Activated T-helper 1 cell treated with anti-CD3 and anti-CD28 coated beads, Interleukin-2, amount 50 U/mL, for 16 hours (primary cell): ENCODE data around the gene TEX54.
"Not testable (repeated sequence)": the region's sequence is repeated elsewhere in the genome, so short reads cannot be mapped to it uniquely, and the experiment has no call there.

ENCODE experiments used
- DNase-seq, 2 donors: peaks; one replicate each; pipeline ENCODE4 v3.0.0-alpha.2; 2020; ENCODE audit warnings: low read depth in 1 of 2, low spot score in 1 of 2

Gene TEX54

DNA sequence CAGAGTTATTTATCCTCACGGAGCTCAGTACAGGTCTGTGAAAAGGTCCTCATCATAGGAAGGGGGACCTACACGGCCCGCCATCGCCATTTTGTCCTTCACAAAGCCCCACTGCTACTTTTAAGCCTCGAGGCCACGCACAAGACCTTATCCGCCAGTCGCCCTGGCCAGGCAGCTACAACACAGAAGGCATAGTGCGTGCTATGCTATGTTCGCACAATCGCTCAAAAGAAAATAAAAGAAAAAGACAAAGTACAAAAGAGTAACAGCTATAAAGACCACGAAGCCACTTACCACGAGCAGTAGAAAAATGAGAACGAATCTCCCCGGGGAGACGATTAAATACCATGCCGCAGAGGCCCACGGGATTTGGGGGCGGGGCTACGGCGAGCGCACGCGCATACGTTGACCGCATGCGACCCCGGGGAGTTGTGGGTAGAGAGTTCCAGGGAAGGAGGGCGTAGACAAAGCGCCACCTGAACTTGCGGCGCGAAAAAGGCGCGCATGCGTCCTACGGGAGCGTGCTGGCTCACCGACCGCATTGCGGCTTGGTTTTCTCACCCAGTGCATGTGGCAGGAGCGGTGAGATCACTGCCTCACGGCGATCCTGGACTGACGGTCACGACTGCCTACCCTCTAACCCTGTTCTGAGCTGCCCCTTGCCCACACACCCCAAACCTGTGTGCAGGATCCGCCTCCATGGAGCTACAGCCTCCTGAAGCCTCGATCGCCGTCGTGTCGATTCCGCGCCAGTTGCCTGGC is 23.1 kb upstream of the TEX54 start:
- peak; percentile 97 to 98 for DNase-seq

DNA sequence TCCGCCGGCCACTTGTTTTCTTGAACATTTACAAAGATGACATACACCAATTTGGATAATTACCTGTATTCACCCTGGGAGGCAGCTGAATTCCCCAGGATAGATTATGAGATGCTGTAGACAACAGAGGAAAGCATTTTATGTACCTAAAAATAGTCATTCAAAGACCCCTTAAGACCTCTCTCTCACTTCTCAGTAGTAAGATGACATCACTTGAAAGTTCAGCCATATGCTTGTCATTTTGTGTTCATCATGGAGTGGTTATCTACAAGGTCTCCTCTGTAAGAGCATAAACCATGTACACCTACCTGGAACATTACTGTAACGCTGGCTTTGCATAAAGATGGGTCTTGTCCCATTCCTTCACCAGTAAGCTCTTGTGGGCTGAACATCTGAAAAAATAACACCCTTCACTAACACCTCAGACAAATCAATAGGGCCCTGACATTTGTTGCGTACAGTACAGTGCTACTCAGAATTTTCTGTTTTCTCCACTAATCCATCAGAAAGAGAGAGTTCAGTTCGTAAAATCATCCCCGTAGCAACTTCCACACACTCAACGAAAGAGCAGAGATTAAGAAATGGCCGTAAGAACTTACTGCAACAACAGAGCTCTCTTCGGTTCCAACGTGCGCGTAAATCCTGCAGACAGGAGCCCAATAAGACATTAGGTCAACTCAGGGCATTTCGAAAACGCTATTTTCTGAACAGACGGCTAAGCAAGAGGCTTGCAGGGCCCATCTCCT is 22.4 kb upstream of the TEX54 start:
- no peak for DNase-seq

DNA sequence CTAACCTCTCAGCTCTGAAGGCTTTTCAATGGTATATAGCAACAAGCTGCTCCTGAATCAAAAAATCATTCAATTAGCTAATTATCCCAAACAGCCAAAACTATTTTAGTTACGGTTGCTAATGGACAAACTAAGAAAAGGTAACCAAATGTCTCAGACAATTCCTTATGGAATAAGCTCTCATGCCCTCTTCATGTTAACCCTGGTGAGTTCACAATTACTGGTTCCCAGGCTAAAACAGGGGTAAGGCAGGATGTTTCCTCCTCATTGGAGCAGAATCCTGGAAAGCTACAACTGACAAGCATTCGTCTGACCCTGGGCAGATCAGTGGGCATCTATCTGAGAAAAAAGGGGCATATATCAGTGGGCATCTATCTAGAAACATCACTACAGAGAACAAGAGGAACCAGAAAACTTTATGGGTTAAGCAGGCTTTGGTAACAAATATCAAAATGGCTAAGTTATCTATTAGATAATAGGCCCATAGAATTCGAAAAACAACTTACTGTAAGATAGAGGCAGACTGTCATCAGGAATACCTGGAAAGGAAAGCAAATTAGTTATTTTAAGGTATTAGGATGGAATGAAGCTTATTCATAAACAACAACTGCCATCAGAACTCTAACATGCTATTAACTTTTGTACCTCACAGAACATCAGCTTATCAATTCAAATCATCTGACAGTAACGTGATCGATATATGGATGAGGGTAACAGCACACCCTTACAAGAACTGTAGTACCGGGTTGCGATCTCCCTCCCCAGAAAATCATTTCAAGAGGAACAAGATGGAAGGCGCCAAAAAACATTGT is 21.6 kb upstream of the TEX54 start:
- no peak for DNase-seq

DNA sequence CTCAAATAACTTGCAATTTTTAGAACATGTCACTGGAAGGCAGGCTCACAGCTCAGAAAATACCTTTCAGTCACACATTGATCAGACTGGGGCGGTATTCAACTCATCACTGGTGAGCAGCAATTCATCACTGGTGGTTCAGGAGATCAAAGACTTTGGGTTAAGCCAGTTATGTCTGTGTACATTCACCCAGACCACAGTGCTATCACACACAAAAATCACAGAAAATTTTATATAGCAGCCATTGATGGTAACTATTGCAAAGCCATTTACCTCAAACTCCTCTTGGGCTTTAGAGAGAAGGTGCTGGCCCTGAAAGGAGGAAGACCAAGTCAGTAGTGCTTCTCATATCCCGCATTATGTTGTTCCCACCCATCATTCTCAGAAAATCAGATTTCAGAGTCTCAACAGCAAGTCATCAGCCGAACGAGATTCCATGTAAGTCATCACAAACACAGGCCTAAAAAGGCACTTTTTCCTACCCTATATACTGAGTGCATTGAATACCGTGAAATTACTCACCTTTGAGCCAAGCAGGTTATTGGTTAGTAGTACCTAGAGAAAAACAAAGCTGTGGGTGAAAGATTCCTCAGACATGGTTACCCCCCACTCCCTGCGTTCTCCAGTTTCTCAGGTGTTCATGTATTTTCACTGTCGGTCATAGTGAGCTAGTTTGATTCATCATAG is 20.8 kb upstream of the TEX54 start:
- DNase-seq: no peak

DNA sequence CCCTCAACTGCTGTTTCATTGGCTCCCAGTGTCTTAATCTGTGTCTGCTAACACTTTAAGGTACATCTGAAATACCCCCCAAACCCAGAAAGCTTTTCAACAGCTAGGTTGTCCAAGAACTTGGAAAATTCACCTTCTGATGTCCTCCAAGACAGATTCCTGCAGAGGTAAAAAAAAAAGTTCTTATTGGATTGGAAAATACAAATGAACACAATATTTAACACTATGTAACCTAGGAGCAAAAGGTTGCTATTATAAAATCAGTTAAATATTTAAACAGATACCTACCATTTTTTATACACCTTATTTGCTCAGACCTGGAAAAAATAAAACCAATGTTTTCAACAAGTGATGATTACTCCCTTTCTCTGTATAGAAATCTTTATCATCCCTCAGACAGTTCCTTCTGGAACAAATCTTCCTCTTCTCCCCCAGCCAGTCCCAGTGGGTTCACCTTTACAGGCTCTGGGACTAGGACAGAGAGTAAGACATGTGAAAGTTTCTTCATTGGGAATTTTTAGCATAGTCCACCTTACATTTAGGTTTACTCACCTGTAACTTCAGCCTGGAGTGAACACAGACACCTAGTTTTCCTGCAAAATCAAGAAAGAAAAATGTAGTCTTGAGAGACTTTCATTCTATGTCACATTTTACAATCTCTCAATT is 20.0 kb upstream of the TEX54 start:
- DNase-seq: no peak

DNA sequence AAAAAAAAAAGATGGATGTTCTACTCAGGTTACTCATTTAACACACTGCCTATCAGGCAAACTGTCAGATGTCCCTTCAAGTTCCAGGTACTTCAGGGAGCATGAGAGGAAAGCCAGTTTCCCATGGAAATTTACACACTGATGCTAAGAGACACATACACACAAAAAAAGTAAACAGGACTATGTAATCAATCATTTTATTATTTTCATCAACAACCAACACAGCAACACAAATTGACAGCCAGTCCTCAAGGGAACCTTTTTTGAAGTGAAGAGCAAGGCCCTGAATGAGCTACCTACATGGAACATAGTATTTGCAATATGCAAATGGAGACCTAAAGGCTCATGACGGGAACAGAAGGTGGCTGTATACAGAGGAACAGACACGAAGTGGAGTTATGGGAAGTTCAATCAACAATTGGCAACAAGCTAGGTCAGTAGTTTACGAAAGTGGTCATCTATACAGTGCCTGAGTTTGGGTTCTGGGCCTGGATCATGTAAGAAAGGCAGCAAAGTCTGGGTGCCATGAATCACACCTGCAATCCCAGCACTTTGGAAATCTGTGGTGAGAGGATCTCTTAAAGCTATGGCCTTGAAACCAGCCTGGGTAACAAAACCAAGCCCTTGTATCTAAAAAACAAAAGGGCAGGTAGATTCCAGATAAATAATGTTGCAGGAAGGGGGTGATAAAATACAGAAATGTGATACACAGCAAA is 19.3 kb upstream of the TEX54 start:
- DNase-seq: no peak

DNA sequence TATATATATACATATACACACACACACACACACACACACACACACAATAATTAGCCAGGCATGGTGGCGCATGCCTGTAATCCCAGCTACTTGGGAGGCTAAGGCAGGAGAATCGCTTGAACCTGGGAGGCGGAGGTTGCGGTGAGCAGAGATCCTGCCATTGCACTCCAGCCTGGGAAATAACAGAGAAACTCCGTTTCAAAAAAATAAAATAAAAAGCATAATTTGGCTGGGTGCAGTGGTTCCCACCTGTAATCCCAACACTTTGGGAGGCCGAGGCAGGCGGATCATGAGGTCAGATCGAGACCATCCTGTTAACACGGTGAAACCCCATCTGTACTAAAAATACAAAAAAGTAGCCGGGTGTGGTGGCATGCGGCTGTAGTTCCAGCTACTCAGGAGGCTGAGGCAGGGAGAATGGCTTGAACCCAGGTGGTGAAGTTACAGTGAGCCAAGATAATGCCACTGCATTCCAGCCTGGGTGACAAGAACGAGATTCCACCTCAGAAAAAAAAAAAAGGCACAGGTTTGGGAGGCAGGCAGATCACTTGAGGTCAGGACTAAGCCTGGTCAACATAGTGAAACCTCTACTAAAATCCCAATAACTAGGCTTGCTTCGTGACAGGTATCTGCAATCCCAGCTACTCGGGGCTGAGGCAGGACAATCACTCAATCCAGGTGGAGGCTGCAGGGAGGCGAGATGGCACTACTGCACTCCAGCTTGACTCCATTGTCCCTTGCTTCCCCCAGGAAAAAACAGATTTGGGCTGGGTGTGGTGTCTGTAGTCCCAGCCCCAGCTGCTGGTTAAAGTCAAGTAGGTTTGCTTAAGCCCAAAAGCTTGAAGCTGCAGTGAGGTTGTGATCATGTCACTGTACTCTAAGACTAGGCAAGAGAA is 18.5 kb upstream of the TEX54 start:
- DNase-seq: no peak

DNA sequence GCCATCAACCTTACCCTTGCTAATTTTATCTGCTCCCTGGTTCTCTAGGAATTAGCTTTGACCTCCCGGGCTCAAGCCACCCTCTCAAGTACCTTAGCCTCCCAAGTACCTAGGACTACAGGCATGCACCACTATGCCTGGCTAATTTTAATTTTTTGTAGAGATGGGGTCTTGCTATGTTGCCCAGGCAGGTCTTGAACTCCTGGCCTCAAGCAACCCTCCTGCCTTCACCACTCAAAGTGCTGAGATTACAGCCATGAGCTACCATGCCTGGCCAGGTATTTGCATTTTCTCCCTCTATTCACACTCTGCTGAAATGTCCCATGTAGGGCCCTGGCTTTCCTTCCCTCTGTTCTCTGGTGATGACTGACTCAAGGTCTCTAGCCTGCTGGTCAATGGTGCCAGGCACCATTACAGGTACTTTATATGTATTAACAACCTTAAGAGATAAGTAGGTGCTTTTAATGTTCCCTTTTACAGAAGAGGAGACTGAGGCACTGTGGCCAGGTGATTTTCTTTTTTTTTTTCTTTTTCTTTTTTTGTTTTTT is 15.2 kb upstream of the TEX54 start:
- no peak for DNase-seq

DNA sequence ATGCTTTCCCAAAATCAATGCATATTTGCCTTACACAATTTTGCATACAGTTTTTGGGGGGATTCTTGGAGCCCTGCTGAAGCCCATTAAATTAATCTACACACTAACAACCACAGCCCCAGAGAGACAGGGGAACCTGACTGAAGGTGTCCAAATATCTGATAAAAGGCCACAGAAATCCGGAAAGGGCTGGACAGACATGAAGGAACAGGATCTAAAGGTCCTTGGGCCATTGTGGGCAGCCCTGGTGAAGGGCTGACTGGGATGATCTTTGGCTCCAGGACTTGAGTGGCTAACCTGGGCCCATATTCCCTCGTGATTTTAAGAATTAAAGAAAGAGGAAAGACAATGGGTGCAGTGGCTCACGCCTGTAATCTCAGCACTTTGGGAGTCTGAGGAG is 13.5 kb upstream of the TEX54 start:
- DNase-seq: no peak

DNA sequence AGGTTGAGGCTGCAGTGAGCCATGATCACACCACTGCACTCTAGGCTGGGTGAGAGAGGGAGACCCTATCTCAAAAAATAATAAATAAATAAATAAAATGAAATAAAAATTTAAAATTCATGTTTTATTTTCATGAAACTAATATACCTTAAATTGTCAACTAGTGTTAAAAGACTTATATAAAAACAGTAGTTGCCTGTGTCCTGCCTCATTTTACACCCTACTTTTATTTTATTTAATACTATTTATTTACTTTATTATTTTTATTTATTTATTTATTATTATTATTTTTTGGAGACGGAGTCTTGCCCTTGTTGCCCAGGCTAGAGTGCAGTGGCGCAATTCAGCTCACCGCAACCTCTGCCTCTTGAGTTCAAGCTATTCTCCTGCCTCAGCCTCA is 11.5 kb upstream of the TEX54 start:
- DNase-seq: no peak

DNA sequence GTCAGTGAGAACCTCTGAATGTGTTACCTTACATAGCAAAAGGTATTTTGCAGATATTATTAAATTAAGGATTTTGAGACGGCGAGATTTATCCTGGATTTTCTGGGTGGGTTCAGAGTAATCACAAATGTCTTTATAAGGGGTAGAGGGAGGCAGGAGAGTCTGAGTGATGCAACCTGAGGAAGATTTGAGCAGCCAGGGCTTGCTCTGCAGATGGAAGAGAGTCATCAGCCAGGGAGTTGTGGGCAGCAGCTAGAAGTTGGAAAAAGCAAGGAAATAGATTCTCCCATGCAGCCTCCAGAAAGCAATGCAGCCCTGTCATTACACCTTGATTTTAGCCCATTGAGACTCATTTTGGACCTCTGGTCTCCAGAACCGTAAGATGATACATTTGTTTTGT is 10.8 kb upstream of the TEX54 start:
- DNase-seq: no peak

DNA sequence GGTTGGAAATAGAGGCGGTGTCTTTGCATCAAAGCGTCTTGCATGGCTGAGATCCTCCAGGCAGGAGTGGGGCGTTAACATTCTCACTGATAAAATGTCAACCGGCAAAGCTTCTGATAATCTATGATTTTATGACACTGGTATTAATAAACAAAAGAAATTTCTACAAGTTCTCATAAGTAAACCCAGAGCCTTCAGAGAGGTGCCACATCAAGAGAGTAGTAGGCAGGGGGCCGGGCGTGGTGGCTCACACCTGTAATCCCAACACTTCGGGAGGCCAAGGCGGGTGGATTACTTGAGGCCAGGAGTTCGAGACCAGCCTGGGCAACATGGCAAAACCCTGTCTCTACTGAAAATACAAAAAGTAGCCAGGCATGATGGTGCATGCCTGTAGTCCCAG is 10.2 kb upstream of the TEX54 start:
- DNase-seq: not testable (repeated sequence)

DNA sequence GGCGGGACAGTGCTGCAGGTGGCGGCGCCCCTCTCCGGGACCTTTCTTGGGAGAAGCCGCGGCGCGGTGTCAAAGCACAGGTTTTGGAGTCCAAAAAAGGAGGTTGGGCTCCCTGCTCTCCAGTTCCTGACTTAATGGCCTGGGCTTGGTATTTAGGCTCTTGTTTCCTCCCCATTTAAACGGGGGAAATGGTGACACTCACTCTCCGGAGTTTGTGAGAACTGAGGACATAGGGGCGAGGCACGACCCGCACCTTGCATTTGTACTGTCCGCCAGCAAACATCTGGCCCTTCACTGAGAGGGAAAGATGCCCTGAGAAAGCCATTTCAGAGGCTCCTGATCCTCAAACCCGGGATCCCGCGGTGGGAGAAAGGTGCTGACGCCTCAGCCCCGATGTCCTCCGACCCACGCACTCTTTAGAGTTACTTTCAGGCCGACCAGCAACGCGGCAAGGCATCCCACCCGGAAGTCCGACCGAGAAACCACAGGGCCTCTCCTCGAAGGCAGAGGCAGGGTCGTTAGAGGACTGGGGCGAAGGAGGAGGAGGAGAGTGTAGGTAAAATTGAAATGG is 9.6 kb upstream of the TEX54 start:
- DNase-seq: no peak

DNA sequence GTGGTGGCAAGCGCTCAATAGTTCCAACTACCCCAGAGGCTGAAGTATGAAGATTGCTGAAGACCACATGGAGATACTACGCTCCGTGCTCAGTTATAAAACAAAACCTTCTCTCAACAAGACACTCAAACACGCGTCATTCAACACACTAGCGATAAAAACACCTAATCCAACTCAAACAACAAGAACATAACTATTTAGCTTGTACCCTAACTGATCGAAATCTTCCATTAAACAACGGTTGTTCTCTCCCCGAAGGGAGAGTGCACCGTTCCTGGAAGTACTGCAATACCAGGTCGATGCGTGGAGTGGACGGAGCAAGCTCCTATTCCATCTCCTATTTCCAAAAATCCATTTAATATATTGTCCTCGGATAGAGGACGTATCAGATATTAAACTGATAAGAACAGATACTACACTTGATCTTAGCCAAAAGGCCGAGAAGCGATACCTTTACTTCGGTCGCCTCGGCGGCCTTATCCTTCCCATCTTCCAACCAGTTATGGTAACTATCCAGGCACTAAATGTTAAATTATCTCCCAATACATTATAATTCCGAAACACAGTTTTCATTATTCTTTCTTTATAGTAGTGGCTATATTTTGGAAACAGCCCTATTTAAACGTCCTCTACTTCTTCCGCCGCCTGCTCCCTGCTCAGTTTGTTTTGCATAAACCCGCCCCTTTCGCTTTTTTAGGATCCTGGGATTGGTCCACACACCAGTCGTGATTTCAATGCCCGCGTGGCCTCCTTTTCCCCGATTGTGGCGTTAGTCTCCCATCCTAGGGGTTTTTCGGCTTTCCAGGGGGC is 8.9 kb upstream of the TEX54 start:
- peak; percentile 55 to 70 for DNase-seq

DNA sequence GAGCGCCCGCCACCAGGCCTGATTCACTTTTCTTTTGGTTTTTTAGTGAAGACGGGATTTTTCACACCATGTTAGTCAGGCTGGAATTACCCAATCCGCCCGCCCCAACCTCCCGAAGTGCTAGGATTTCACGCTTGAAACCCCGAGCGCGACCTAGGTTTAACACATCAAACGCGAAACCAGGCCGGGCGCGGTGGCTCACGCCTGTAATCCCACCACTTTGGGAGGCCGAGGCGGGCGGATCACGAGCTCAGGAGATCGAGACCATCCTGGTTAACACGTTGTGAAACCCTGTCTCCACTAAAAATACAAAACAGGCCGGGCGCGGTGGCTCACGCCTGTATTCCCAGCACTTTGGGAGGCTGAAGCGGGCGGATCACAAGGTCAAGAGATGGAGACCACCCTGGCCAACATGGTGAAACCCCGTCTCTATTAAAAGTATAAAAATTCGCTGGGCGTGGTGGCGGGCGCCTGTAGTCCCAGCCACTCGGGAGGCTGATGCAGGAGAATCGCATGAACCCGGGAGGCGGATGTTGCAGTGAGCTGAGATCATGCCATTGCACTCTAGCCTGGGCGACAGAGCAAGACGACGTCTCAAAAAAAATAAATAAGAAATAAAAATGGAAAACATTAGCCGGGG is 8.2 kb upstream of the TEX54 start:
- DNase-seq: peak; percentile 44 to 69

DNA sequence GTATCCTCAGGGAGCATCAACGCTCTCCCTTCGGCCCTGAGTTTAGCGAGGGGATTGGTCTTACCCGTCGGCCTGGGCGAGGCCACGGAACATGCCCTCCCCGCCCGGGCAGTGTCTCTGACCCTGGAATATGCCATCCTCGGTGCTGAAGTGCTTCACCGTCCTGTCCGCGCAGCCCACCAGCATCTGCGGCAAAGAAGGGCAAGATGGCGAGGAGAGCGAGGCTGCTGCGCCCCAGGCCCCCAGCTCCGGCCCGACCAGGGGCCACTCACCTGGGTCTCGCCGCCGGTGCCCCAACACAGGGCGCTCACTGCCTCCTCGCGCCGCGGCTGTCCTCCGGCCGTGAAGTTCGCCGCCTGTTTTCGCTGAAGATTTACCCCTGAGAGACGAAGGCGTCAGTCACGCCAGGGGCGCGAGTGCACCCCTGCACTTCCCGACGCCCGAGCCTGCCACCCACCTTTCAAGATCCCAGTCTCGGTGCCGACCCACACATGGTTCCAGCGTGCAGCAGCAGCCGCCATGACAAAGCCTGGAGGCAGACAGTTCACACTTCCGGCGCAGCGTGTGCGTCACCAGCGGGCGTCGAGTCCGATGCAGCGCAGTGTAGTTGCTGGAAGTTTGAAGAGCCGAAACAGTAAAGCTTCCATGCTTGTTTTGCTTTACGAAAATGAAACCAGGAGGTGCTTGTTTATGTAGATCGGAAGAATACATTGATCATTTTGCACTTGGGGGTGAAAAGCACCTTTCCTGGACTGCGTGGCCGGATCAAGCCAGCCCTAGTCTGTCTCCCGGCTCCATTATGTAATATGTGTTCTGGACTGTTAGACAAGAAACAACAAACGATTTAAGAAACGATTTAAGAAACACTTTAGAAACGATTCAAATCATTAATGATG is 6.7 kb upstream of the TEX54 start, which contains the start of gene WDR74:
WDR74 (minus strand) TSS at position 541 of the 896 bp plus-strand sequence; CDS start at position 521, 20 bp downstream.
- DNase-seq: peak; percentile 84 to 88
